CD4-positive, alpha-beta T cell treated with Interferon gamma for 1 hour (primary cell): ENCODE measurements around the gene TFDP1.
"Not testable (repeated sequence)": the region's sequence is repeated elsewhere in the genome, so short reads cannot be mapped to it uniquely, and the experiment has no call there.

Source experiments
- DNase-seq: peaks from one replicate; pipeline ENCODE4 v3.0.0-alpha.2; 2020

The TFDP1 gene

GRCh38 chr13:113551081-113552000 lies 33.2 kb upstream of the TFDP1 start:
- DNase-seq, result no peak

GRCh38 chr13:113552079-113552478 lies 32.5 kb upstream of the TFDP1 start:
- DNase-seq, result no peak

GRCh38 chr13:113552786-113553434 lies 31.6 kb upstream of the TFDP1 start:
- DNase-seq, result no peak

- DNase-seq, result no peak
These were observed 30.8 kb upstream of the TFDP1 start for GRCh38 chr13:113553511-113554332.

GRCh38 chr13:113554333-113554700 lies 30.2 kb upstream of the TFDP1 start:
- DNase-seq, result no peak

GRCh38 chr13:113555141-113555540 lies 29.4 kb upstream of the TFDP1 start:
- DNase-seq, result no peak

GRCh38 chr13:113557013-113557412 lies 27.5 kb upstream of the TFDP1 start:
- DNase-seq, result no peak

- DNase-seq, result no peak
These were observed 26.1 kb upstream of the TFDP1 start for GRCh38 chr13:113558461-113558860.

- no peak for DNase-seq
These were observed 25.5 kb upstream of the TFDP1 start for GRCh38 chr13:113559061-113559460.

- DNase-seq, result no peak
These were observed 24.5 kb upstream of the TFDP1 start for GRCh38 chr13:113559901-113560644.

- no peak for DNase-seq
These were observed 23.7 kb upstream of the TFDP1 start for GRCh38 chr13:113560645-113561416.

- DNase-seq, result no peak
These were observed 23.0 kb upstream of the TFDP1 start for GRCh38 chr13:113561417-113562084.

- DNase-seq, result peak; percentile 56
These were observed 22.3 kb upstream of the TFDP1 start for GRCh38 chr13:113562085-113562749.

- no peak for DNase-seq
These were observed 21.7 kb upstream of the TFDP1 start for GRCh38 chr13:113562844-113563243.

GRCh38 chr13:113563511-113563910 lies 21.0 kb upstream of the TFDP1 start:
- not testable (repeated sequence) for DNase-seq

- DNase-seq, result no peak
These were observed 20.1 kb upstream of the TFDP1 start for GRCh38 chr13:113564331-113565023.

GRCh38 chr13:113565526-113566226 lies 18.9 kb upstream of the TFDP1 start:
- no peak for DNase-seq

- no peak for DNase-seq
These were observed 18.4 kb upstream of the TFDP1 start for GRCh38 chr13:113566227-113566561.

GRCh38 chr13:113567681-113568080 lies 16.9 kb upstream of the TFDP1 start:
- no peak for DNase-seq

- no peak for DNase-seq
These were observed 11.5 kb upstream of the TFDP1 start for GRCh38 chr13:113573065-113573464.
